HepG2 (cell line): ENCODE results near the gene C11orf91. TPM values are rescaled to one million over a fixed set of nuclear protein-coding genes. Genes with fewer than 3 reads are reported as not detected.

Experiments used
- ATAC-seq: fragments of 200-7000 bp; cut with Tn5 transposase; 3 replicates; pipeline ENCODE4 v1.9.1; 2020; ENCODE audit warnings: mild to moderate bottlenecking, moderate library complexity
- BruUV-seq: library from RNA; stranded (reverse); fragments of 400-500 nt; replicated peaks from 2 replicates; lab custom pipeline; 2021; lab: Mats Ljungman, UMichigan
- CTCF ChIA-PET: fragments of 300-600 bp; formaldehyde crosslinking; extraction: SDS; loops from one replicate; lab custom pipeline; 2021; ENCODE audit warnings: low total read pairs, inconsistent platforms, low intra/inter-chr PET ratio; lab: Yijun Ruan, JAX
- POLR2A ChIA-PET: fragments of 350-600 bp; sonication (Branson Sonifier 250); formaldehyde crosslinking; loops from one replicate; lab custom pipeline; 2020; ENCODE audit warnings: antibody characterized with exemption, inconsistent platforms; lab: Yijun Ruan, JAX
- DNase-seq: peaks from one replicate; pipeline ENCODE4 v3.0.0-alpha.2; 2015; ENCODE audit warnings: low spot score
- FAIRE-seq: peaks from 3 replicates; lab custom pipeline; 2011; peaks lifted over from hg19 to GRCh38; lab: Jason Lieb, UNC
- H2AFZ ChIP-seq: one replicate; pipeline ENCODE4 v1.6.1; 2011; ENCODE audit warnings: low read length, inconsistent platforms
- H3K27ac ChIP-seq: fragments of 300-600 bp; 3 replicates; pipeline ENCODE4 v1.8.0; 2011; ENCODE audit warnings: mixed run types, mild to moderate bottlenecking, mixed read lengths, low read length, inconsistent platforms; ENCODE audit not compliant: insufficient read depth; ENCODE audit errors: extremely low read length
- H3K27me3 ChIP-seq, 2 experiments: fragments of 200-600 bp in 1 of 2; 2 replicates in 1 of 2; 3 replicates in 1 of 2; pipeline versions ENCODE4 v1.6.0 to v1.8.0; 2011; ENCODE audit warnings: low read length in 2 of 2, mild to moderate bottlenecking in 2 of 2, moderate library complexity in 2 of 2, inconsistent platforms in 1 of 2; ENCODE audit not compliant: insufficient read depth in 2 of 2, control insufficient read depth in 1 of 2
- H3K36me3 ChIP-seq, 2 experiments: fragments of 200-600 bp in 1 of 2; replicated peaks in 1 of 2; 2 replicates in 1 of 2; 3 replicates in 1 of 2; pipeline versions ENCODE4 v1.5.1 to v1.8.0; 2011; ENCODE audit warnings: low read length in 2 of 2, inconsistent platforms in 1 of 2; ENCODE audit not compliant: insufficient read depth in 2 of 2, control insufficient read depth in 1 of 2
- H3K4me1 ChIP-seq: 2 replicates; pipeline ENCODE4 v1.5.1; 2012; ENCODE audit warnings: low read length, inconsistent platforms; ENCODE audit not compliant: insufficient read depth
- H3K4me2 ChIP-seq: 2 replicates; pipeline ENCODE4 v1.6.0; 2011; ENCODE audit warnings: low read depth, low read length, inconsistent platforms
- H3K4me3 ChIP-seq, 3 experiments: fragments of 200-600 bp in 1 of 3; sonication (generic), shearing (Covaris generic) in 1 of 3; replicated peaks in 1 of 3; 2 replicates each; pipeline ENCODE4 v1.5.1; 2011 to 2016; ENCODE audit warnings: low read length in 3 of 3, inconsistent platforms in 2 of 3, low read depth in 2 of 3, mild to moderate bottlenecking in 2 of 3, control low read depth in 1 of 3, mixed read lengths in 1 of 3; ENCODE audit not compliant: insufficient read depth in 1 of 3
- H3K79me2 ChIP-seq: one replicate; pipeline ENCODE4 v1.6.1; 2011; ENCODE audit warnings: low read length, inconsistent platforms; ENCODE audit not compliant: insufficient read depth
- H3K9ac ChIP-seq: 2 replicates; pipeline ENCODE4 v1.6.0; 2011; ENCODE audit warnings: mild to moderate bottlenecking, low read depth, low read length, inconsistent platforms; ENCODE audit not compliant: insufficient read depth
- H3K9me3 ChIP-seq: 2 replicates; pipeline ENCODE4 v1.5.1; 2012; ENCODE audit warnings: mild to moderate bottlenecking, low read length
- H4K20me1 ChIP-seq: 2 replicates; pipeline ENCODE4 v1.6.0; 2011; ENCODE audit warnings: inconsistent platforms, mild to moderate bottlenecking, low read length, moderate library complexity; ENCODE audit not compliant: insufficient read depth
- ATF5 ChIP-seq: sonication (generic); formaldehyde crosslinking; IDR thresholded peaks from 2 replicates; pipeline ENCODE4 v1.4.0; 2020; ENCODE audit warnings: mild to moderate bottlenecking, low read depth, missing genetic modification reagents
- BRF2 ChIP-seq: sonication (generic); formaldehyde crosslinking; IDR thresholded peaks from 2 replicates; pipeline ENCODE4 v1.8.1; 2022; ENCODE audit warnings: mild to moderate bottlenecking, missing genetic modification reagents
- FOXO1 ChIP-seq: sonication (generic); formaldehyde crosslinking; IDR thresholded peaks from 2 replicates; pipeline ENCODE4 v1.4.0; 2020; ENCODE audit warnings: missing genetic modification reagents
- KLF12 ChIP-seq: sonication (generic); formaldehyde crosslinking; IDR thresholded peaks from 2 replicates; pipeline ENCODE4 v1.4.0; 2020; ENCODE audit warnings: missing genetic modification reagents, borderline replicate concordance
- MEIS2 ChIP-seq: sonication (generic); formaldehyde crosslinking; IDR thresholded peaks from 2 replicates; pipeline ENCODE4 v1.9.0; 2021; ENCODE audit warnings: mild to moderate bottlenecking, missing genetic modification reagents
- RAD51 ChIP-seq: fragments of 450-650 bp; IDR thresholded peaks from 2 replicates; pipeline ENCODE4 v1.6.1; 2016; ENCODE audit warnings: borderline replicate concordance
- RARA ChIP-seq: IDR thresholded peaks from 2 replicates; pipeline ENCODE4 v1.6.1; 2016; ENCODE audit warnings: missing genetic modification reagents, missing compliant biosample characterization
- SRSF9 ChIP-seq: fragments of 200-400 bp; formaldehyde crosslinking; IDR thresholded peaks from 2 replicates; pipeline ENCODE4 v1.6.1; 2018; ENCODE audit warnings: borderline replicate concordance, mild to moderate bottlenecking, low read depth, low read length; ENCODE audit not compliant: insufficient read depth, poor library complexity, severe bottlenecking
- THAP9 ChIP-seq: sonication (generic); formaldehyde crosslinking; IDR thresholded peaks from 2 replicates; pipeline ENCODE4; 2020; ENCODE audit warnings: missing genetic modification reagents, mild to moderate bottlenecking, borderline replicate concordance
- ZFYVE20 ChIP-seq: sonication (generic); formaldehyde crosslinking; IDR thresholded peaks from 2 replicates; pipeline ENCODE4 v1.8.0; 2023; ENCODE audit warnings: low read depth, mild to moderate bottlenecking, moderate library complexity, missing genetic modification reagents, borderline replicate concordance
- ZNF367 ChIP-seq: sonication (generic); formaldehyde crosslinking; IDR thresholded peaks from 2 replicates; pipeline ENCODE4 v1.4.0; 2020; ENCODE audit warnings: missing genetic modification reagents, borderline replicate concordance
- ZNF501 ChIP-seq: sonication (generic); formaldehyde crosslinking; IDR thresholded peaks from 2 replicates; pipeline ENCODE4 v1.5.1; 2020; ENCODE audit warnings: mild to moderate bottlenecking, moderate library complexity, missing genetic modification reagents
- ZNF580 ChIP-seq: IDR thresholded peaks from 2 replicates; pipeline ENCODE4 v1.6.1; 2016; ENCODE audit warnings: low read depth, borderline replicate concordance
- ZNF678 ChIP-seq: sonication (generic); formaldehyde crosslinking; IDR thresholded peaks from 2 replicates; pipeline ENCODE4 v1.4.0; 2020; ENCODE audit warnings: mild to moderate bottlenecking, missing genetic modification reagents
- ZNF766 ChIP-seq: sonication (generic); formaldehyde crosslinking; IDR thresholded peaks from 2 replicates; pipeline ENCODE4 v1.5.0; 2020; ENCODE audit warnings: missing genetic modification reagents, borderline replicate concordance
- WGBS: methylation state at CpG from one replicate; pipeline ENCODE4 v1.1.6; 2017; ENCODE audit warnings: low lambda C conversion rate; 5-methylcytosine and 5-hydroxymethylcytosine counted together
- in situ Hi-C: cut with HindIII; loops from 2 replicates; pipeline ENCODE4 v1.10.0; 2017; ENCODE audit warnings: low pct_unique_long_range_greater_than_20kb; ENCODE audit not compliant: extremely low pct_ligation_motif_present
- intact Hi-C: fragments of 100-400 bp; cut with micrococcal nuclease; formaldehyde crosslinking; loops from one replicate; pipeline ENCODE4 v1.10.0; 2022; ENCODE audit not compliant: unreplicated experiment
- polyA plus RNA-seq, 8 experiments: library from polyadenylated mRNA; depleted of rRNA in 3 of 8; stranded (reverse) in 7 of 8; unstranded in 1 of 8; fragments of >200 nt; fragmentation: Illumina TruSeq in 4 of 8; extraction: Trizol in 4 of 8; gene quantifications; 2 replicates each; pipeline versions ENCODE4 v1.2.1 to v1.2.3, GENCODE V29; 2011 to 2016; ENCODE audit warnings: low read depth in 4 of 8, missing spikeins in 1 of 8, mixed read lengths in 1 of 8; ENCODE audit not compliant: insufficient read depth in 1 of 8
- total RNA-seq, 5 experiments: library from RNA; depleted of rRNA; stranded (reverse); fragments of >200 nt; fragmentation: Illumina TruSeq; extraction: Trizol; gene quantifications; 2 replicates each; pipeline ENCODE4 v1.2.3, GENCODE V29; 2016; ENCODE audit warnings: low read depth in 1 of 5
- TF ChIP-seq, protein P1 (sequence below): sonication (generic); formaldehyde crosslinking; IDR thresholded peaks from 2 replicates; pipeline ENCODE4 v1.4.0; 2020; ENCODE audit warnings: missing genetic modification reagents

Gene C11orf91
- total and polyA plus RNA-seq, 2 of the 13 experiments (the other 11 are each of a cell fraction or from before 2014, with no cell fraction given), result 0.35 TPM; not detected in 1

- peaks cover 57% of the 10 kb centered on the region for H3K4me1 ChIP-seq
- ChIA-PET CTCF (no interaction called here), POLR2A (interaction anchor here (1.4 to 3.3 kb wide), 8 partner anchors 11 to 43 kb away, joined by 3 to 63 read pairs (median 12); partner anchors contain the start of gene C11orf91)
- peak overlapping the region; percentile 88 for H3K9ac ChIP-seq
- no peak for FAIRE-seq
- WGBS, result 2% methylated on average over 43 of the region's 53 CpGs
- H3K4me2 ChIP-seq, result peak overlapping the region; percentile 99
- peaks cover 42% of the 10 kb centered on the region for H3K79me2 ChIP-seq
- no peaks in the 10 kb centered on the region for H3K9me3 ChIP-seq
- H3K36me3 ChIP-seq, result no peaks in the 10 kb centered on the region; a peak in 2 of 5 replicates
- in situ Hi-C loops, result no loop called here
- peak; percentile 41 for ATAC-seq
- H3K27me3 ChIP-seq, result no peaks in the 10 kb centered on the region; a peak in 1 of 5 replicates
- H4K20me1 ChIP-seq, result 0 out of 2 replicates have a peak, but pooled peaks cover 7% of the 10 kb centered on the region
- peak; percentile 34 for DNase-seq
- no TSS peak for BruUV-seq
- peak overlapping the region; percentile 84 for H3K27ac ChIP-seq
- no peak overlapping the region for H2AFZ ChIP-seq
- intact Hi-C loops, result loop anchor here (1.0 to 5.0 kb wide), 2 partner anchors 37 to 43 kb away; partner anchors contain the start of gene FBXO3
- H3K4me3 ChIP-seq, result peak overlapping the region; percentile 80 to 93 (median 92)
- TF ChIP-seq SRSF9 (no peak), KLF12 (CRISPR knock-in tag) (no peak), THAP9 (CRISPR knock-in tag) (no peak), ATF5 (CRISPR knock-in tag) (no peak), ZNF766 (CRISPR knock-in tag) (peak; percentile 32; the same call in 1 of the 2 replicates), FOXO1 (CRISPR knock-in tag) (no peak), BRF2 (no peak), MEIS2 (no peak), ZNF580 (no peak), ZNF678 (CRISPR knock-in tag) (no peak), ZNF501 (0 out of 2 replicates have a peak, but pooled peaks have one; percentile 27), RAD51 (no peak), RARA (CRISPR knock-in tag) (no peak), ZFYVE20 (CRISPR knock-in tag) (0 out of 2 replicates have a peak, but pooled peaks have one; percentile 22), ZNF367 (no peak)
- TF ChIP-seq, protein P1, sequence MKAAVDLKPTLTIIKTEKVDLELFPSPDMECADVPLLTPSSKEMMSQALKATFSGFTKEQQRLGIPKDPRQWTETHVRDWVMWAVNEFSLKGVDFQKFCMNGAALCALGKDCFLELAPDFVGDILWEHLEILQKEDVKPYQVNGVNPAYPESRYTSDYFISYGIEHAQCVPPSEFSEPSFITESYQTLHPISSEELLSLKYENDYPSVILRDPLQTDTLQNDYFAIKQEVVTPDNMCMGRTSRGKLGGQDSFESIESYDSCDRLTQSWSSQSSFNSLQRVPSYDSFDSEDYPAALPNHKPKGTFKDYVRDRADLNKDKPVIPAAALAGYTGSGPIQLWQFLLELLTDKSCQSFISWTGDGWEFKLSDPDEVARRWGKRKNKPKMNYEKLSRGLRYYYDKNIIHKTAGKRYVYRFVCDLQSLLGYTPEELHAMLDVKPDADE (CRISPR knock-in tag), result 0 out of 2 replicates have a peak, but pooled peaks have one; percentile 24
Observed at GRCh38 chr11:33735271-33736147, 34.9 kb upstream of the C11orf91 start.
